EH (cell line): ENCODE measurements around the gene ZSCAN2.
"Not testable (repeated sequence)": the region's sequence is repeated elsewhere in the genome, so short reads cannot be mapped to it uniquely, and the experiment has no call there.

ENCODE experiments used
- DNase-seq: peaks from one replicate; pipeline ENCODE4 v3.0.0-alpha.2; 2015; ENCODE audit warnings: low read depth

The ZSCAN2 gene

GRCh38 chr15:84641871-84642270, 41.1 kb downstream of the ZSCAN2 start:
- not testable (repeated sequence) for DNase-seq

GRCh38 chr15:84642640-84643039, 41.8 kb downstream of the ZSCAN2 start:
- not testable (repeated sequence) for DNase-seq

GRCh38 chr15:84643838-84644237, 43.0 kb downstream of the ZSCAN2 start:
- DNase-seq, result no peak

GRCh38 chr15:84645496-84645895, 44.7 kb downstream of the ZSCAN2 start:
- no peak for DNase-seq

GRCh38 chr15:84645997-84646396, 45.2 kb downstream of the ZSCAN2 start:
- no peak for DNase-seq

GRCh38 chr15:84647726-84648125, 46.9 kb downstream of the ZSCAN2 start:
- no peak for DNase-seq

- DNase-seq, result peak; percentile 42
These were observed 47.7 kb downstream of the ZSCAN2 start for GRCh38 chr15:84648539-84648938.

- DNase-seq, result peak; percentile 41
These were observed 48.9 kb downstream of the ZSCAN2 start for GRCh38 chr15:84649706-84650105.

GRCh38 chr15:84653584-84653909, 52.7 kb downstream of the ZSCAN2 start:
- DNase-seq, result no peak

- peak; percentile 94 for DNase-seq
These were observed 53.3 kb downstream of the ZSCAN2 start, which contains the start of gene WDR73 for GRCh38 chr15:84653910-84654688. WDR73 (minus strand) TSS chr15:84654283; CDS start chr15:84654274, 9 bp downstream.

GRCh38 chr15:84654689-84655453, 54.1 kb downstream of the ZSCAN2 start:
- DNase-seq, result peak; percentile 85

- no peak for DNase-seq
These were observed 56.2 kb downstream of the ZSCAN2 start for GRCh38 chr15:84656972-84657371.

GRCh38 chr15:84657748-84658079, 56.9 kb downstream of the ZSCAN2 start:
- no peak for DNase-seq

GRCh38 chr15:84658080-84658787, 57.4 kb downstream of the ZSCAN2 start, which contains the start of gene NMB:
NMB (minus strand) TSS chr15:84658199; CDS start chr15:84658152, 47 bp downstream.
- DNase-seq, result peak; percentile 79

GRCh38 chr15:84658788-84659411, 58.1 kb downstream of the ZSCAN2 start:
- no peak for DNase-seq

GRCh38 chr15:84659904-84660781, 59.3 kb downstream of the ZSCAN2 start:
- no peak for DNase-seq

- no peak for DNase-seq
These were observed 60.2 kb downstream of the ZSCAN2 start for GRCh38 chr15:84661001-84661400.

GRCh38 chr15:84666373-84666772, 65.6 kb downstream of the ZSCAN2 start:
- DNase-seq, result no peak

GRCh38 chr15:84668221-84668982, 67.6 kb downstream of the ZSCAN2 start:
- no peak for DNase-seq

GRCh38 chr15:84669726-84670125, 68.9 kb downstream of the ZSCAN2 start:
- peak; percentile 81 for DNase-seq
